Left ventricle myocardium inferior (tissue), 1 donor: ENCODE measurements around the gene RNF157. TPM values are rescaled to one million over a fixed set of nuclear protein-coding genes. Genes with fewer than 3 reads are reported as not detected.

Source experiments
- DNase-seq: peaks from one replicate; pipeline ENCODE4 v3.0.0-alpha.2; 2020
- H3K27ac ChIP-seq: fragments of 200-600 bp; replicated peaks from 2 replicates; pipeline ENCODE4 v1.8.0; 2021
- H3K27me3 ChIP-seq: fragments of 200-600 bp; 2 replicates; pipeline ENCODE4 v1.8.0; 2021; ENCODE audit warnings: low read depth
- H3K36me3 ChIP-seq: fragments of 200-600 bp; 2 replicates; pipeline ENCODE4 v1.8.0; 2021
- H3K4me1 ChIP-seq: fragments of 200-600 bp; 2 replicates; pipeline ENCODE4 v1.8.0; 2021
- H3K4me3 ChIP-seq: fragments of 200-600 bp; 2 replicates; pipeline ENCODE4 v1.8.0; 2021; ENCODE audit warnings: mild to moderate bottlenecking, moderate library complexity
- H3K9me3 ChIP-seq: fragments of 200-600 bp; replicated peaks from 2 replicates; pipeline ENCODE4 v1.8.0; 2021
- CTCF ChIP-seq: fragments of 200-600 bp; IDR thresholded peaks from 2 replicates; pipeline ENCODE4 v1.8.0; 2021; ENCODE audit warnings: antibody characterized with exemption, mild to moderate bottlenecking, borderline replicate concordance
- intact Hi-C: fragments of 100-400 bp; cut with micrococcal nuclease; formaldehyde crosslinking; loops from one replicate; pipeline ENCODE4 v1.11.0; 2022
- total RNA-seq: library from RNA; stranded (reverse); fragmentation: NEBNext Ultra II Directional; extraction: Animal tissue kit (Norgen Biotek cat#: 25700); gene quantifications from one replicate; pipeline ENCODE4 v1.2.1, GENCODE V29; 2021
- donor health status: DM: no; HTN: yes; CAD: no; lungs with severe emphysema.

Gene RNF157
- total RNA-seq, 1 donor from 2014 or later: 4.8 TPM

- Histone ChIP-seq H3K27ac (no peak overlapping the region), H3K36me3 (no peaks in the 10 kb centered on the region), H3K4me3 (no peak overlapping the region), H3K9me3 (no peaks in the 10 kb centered on the region), H3K4me1 (peaks cover 18% of the 10 kb centered on the region), H3K27me3 (peaks cover 85% of the 10 kb centered on the region)
- no peak for DNase-seq
- intact Hi-C loops: no loop called here
- TF ChIP-seq CTCF: no peak
These were observed 107.5 kb downstream of the RNF157 start for GRCh38 chr17:76132574-76133338.

GRCh38 chr17:76131692-76132573 is 108.4 kb downstream of the RNF157 start:
- no peak for TF ChIP-seq CTCF
- Histone ChIP-seq H3K4me3 (no peak overlapping the region), H3K9me3 (no peaks in the 10 kb centered on the region), H3K36me3 (no peaks in the 10 kb centered on the region), H3K27me3 (peaks cover 77% of the 10 kb centered on the region), H3K27ac (no peak overlapping the region), H3K4me1 (peaks cover 15% of the 10 kb centered on the region)
- no peak for DNase-seq
- intact Hi-C loops: no loop called here

DNA sequence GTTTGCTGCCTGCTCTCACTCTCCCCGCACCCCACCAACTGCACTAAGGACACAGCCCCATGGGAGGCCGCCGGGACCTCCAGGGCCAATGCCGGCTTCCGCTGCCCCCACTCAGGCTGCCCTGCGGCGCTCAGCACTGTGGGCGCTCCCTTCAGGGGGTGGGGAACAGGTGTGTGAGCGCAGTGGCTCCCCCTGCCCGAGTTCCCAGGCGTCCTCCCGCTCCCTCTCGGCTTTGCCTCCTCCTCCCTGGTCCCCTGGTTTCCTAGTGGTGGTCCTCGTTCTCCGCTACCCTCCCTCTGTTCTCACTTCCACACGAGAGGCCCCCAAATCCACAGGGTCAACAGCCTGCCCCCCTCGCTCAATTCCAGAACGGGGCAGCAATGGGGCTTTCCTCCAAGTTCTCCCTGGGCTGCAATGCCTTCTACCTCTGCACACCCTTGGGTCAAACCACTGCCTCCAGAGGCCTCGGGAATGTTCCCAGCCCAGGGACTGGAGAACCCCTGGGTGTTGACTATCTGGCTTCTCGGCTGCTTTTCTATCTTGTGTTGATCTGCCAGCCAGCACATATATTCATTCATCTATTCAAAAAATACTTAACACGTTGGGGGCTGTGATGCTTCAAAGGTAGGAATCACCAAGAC is 109.1 kb downstream of the RNF157 start:
- no peak for DNase-seq
- no peaks in the 10 kb centered on the region for H3K36me3 ChIP-seq
- no peak overlapping the region for H3K27ac ChIP-seq
- TF ChIP-seq CTCF: no peak
- peaks cover 15% of the 10 kb centered on the region for H3K4me1 ChIP-seq
- H3K9me3 ChIP-seq: no peaks in the 10 kb centered on the region
- H3K4me3 ChIP-seq: no peak overlapping the region
- intact Hi-C loops: no loop called here
- peaks cover 69% of the 10 kb centered on the region for H3K27me3 ChIP-seq

DNA sequence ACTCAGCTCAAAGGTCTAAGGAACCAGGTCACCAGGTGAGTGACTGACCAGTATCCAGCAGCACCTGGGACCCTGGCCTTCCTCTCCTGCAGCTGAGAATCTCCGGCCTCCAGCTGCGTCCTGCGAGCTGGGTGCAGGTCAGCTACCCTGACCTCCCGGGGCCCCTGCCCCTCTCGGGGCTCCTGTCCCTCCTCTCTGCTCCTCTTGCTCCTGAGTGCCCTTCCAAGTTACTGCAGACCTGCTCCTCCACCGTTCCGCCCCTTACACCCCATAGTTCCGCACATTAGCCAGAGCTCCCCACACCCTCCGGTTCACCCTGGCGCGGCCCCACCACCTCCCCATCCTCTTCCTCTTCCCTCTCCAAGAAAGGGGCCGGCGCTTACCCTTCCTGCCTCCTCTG is 109.8 kb downstream of the RNF157 start:
- DNase-seq: no peak
- Histone ChIP-seq H3K27ac (no peak overlapping the region), H3K27me3 (peaks cover 62% of the 10 kb centered on the region), H3K4me1 (peaks cover 15% of the 10 kb centered on the region), H3K4me3 (no peak overlapping the region), H3K36me3 (no peaks in the 10 kb centered on the region), H3K9me3 (no peaks in the 10 kb centered on the region)
- intact Hi-C loops: no loop called here
- no peak for TF ChIP-seq CTCF

DNA sequence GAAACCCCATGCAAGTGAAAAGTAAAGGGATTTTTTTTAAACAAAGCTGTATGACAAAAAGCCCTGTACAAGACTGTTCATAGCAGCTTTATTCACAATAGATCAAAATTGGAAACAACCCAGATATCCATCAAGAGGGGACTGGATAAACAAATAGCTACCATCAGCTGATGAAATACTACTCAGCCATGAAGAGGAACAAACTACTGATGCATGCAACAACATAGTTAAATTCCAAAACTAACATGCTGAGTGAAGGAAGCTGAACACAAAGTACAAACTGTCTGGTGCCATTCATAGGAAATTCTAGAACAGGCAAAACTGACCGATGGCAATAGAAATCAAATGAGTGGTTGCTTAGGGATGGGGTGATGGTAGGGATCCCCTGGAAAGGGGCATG is 114.4 kb downstream of the RNF157 start:
- no peak for TF ChIP-seq CTCF
- peaks cover 17% of the 10 kb centered on the region for H3K27me3 ChIP-seq
- intact Hi-C loops: loop anchor here (10.0 kb wide), 1 partner anchor 49 kb away; no protein-coding TSS in a partner anchor
- DNase-seq: no peak
- peaks cover 7% of the 10 kb centered on the region for H3K4me1 ChIP-seq
- H3K27ac ChIP-seq: no peak overlapping the region
- H3K4me3 ChIP-seq: no peak overlapping the region
- no peaks in the 10 kb centered on the region for H3K9me3 ChIP-seq
- no peaks in the 10 kb centered on the region for H3K36me3 ChIP-seq
